HFF-Myc (cell line): ENCODE measurements around the gene KCNAB2.

Source experiments
- DNase-seq: peaks from one replicate; pipeline ENCODE4 v3.0.0-alpha.2; 2011; ENCODE audit warnings: low read depth; ENCODE audit errors: extremely low read depth
- H3K4me3 ChIP-seq: replicated peaks from 2 replicates; pipeline ENCODE4 v1.5.1; 2011; ENCODE audit warnings: low read depth, mild to moderate bottlenecking, control low read depth, low read length
- TF ChIP-seq, protein P1 (sequence below): IDR thresholded peaks from 2 replicates; pipeline ENCODE4 v1.5.1; 2012; ENCODE audit warnings: mild to moderate bottlenecking, low read depth, low read length, control low read depth; ENCODE audit errors: missing control alignments

Gene KCNAB2

DNA sequence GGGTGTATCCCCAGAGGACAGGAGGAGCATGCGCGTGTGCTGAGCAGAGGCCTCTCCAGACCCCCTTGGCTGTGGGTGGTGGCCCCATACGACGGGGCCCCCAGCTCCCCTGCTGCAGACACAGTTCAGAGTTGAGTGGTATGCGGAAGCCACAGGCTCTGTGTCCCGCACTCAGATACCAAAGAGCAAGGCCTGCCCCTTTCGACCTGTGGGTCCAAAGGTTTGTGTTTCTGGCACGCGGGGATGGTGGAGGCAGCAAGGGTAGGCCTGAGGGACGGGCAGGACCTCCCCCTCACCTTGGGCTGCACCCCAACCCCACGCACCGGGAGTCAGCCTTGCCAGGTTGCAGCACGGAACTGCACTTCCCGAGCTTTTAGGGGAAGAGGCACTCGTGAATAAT lies at the start of gene KCNAB2:
Gene KCNAB2 (plus strand): TSS at position 328 of the 400 bp plus-strand sequence. CDS start 5,649 bp downstream, outside the sequence.
- DNase-seq: no peak

DNA sequence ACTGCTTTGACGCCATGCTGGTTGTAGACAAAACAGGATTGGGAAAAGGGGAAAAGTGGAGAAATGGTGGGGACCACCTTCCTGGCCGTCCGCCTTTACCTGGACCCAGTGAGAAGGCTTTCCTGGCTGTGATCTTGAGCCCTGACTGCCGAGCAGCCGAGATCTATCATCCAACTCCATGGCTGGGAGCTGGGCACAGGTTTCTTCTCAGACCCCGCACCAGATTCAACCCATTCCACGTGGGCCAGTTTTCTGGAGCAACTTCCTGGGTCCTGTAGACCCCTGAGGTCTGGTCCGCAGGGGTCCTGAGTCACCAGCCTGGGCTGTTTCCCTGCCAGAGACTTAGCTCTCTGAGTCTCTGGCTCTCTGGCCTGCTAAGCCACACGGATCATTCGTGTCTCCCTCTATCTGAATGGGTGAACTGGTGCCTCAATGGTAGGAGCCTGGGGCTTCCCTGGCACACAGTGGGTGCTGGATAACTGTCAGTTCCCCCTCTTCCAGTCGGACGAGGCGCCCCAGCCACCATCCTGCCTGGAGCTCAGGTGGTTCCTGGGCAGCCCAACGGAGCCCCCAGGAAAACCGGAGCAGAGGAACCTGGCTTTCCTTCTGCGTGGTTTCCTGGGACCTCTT lies 48.9 kb upstream of the KCNAB2 start:
- no peak for DNase-seq
- TF ChIP-seq, protein P1, sequence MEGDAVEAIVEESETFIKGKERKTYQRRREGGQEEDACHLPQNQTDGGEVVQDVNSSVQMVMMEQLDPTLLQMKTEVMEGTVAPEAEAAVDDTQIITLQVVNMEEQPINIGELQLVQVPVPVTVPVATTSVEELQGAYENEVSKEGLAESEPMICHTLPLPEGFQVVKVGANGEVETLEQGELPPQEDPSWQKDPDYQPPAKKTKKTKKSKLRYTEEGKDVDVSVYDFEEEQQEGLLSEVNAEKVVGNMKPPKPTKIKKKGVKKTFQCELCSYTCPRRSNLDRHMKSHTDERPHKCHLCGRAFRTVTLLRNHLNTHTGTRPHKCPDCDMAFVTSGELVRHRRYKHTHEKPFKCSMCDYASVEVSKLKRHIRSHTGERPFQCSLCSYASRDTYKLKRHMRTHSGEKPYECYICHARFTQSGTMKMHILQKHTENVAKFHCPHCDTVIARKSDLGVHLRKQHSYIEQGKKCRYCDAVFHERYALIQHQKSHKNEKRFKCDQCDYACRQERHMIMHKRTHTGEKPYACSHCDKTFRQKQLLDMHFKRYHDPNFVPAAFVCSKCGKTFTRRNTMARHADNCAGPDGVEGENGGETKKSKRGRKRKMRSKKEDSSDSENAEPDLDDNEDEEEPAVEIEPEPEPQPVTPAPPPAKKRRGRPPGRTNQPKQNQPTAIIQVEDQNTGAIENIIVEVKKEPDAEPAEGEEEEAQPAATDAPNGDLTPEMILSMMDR: no peak
- no peak overlapping the region for H3K4me3 ChIP-seq

More for the DNA sequence above, at the start of gene KCNAB2:
- H3K4me3 ChIP-seq: no peak within 1 kb of the TSS
- TF ChIP-seq, protein P1: no peak

DNA sequence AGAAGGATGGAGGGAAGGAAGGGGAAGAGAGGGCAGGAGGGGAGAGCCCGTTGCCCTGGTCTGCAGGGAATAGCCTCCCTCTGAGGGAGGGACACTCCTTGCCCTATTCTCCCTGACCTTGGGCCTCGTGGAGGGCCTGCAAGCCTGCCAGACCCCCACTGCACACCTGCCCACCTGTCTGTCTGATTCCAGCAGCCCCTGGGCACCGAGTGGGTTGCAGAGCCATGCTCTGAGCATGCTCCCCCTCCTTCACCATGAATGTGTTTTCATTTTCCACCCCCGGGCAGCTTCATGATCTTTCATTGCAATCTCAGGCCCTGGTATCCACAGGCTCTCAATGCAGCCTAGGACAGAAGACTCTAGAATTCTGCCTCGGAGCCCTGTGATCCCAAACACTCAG lies 48.4 kb upstream of the KCNAB2 start:
- TF ChIP-seq, protein P1: no peak
- no peak overlapping the region for H3K4me3 ChIP-seq
- no peak for DNase-seq

DNA sequence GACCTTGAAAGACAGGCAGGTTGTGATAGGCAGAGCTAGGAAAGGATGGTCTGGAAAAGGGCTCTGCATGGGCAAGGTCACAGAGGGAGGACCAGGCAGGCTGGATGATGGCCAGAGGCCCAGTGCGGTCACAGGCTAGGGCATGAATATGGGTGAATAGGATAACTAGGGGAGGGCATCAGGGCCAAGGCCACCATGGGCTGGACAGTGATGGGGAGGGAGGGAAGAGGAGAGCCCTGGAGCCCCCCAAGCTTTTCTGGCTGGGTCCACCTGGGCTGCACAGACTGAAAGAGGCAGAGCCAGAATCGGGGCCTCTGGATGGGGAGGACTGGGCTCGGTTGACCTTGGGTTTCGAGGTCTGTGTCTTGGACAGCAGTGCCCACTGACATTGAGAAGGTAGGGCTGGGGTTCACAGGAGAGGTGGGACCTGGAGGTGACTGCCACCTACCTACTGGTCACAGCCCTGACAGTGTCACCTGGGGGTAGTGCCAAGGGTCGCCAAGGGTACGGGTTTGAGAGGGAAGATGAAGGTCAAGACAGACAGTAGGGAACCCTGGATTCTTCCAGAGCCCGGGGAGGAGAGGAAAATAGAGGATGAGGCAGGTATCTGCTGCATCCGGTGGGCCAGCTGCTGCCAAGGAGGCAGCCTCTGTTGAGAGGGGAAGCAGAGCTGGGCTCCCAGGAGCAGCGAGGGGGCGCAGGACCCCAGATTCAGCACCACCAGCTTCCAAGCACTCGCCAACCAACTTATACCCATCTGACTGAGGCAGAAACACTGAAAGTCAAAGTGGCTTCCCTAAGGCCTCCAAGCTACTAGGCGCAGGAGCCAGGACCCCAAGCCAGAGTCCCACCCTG lies 47.4 kb upstream of the KCNAB2 start:
- H3K4me3 ChIP-seq: no peak overlapping the region
- TF ChIP-seq, protein P1: no peak
- no peak for DNase-seq

DNA sequence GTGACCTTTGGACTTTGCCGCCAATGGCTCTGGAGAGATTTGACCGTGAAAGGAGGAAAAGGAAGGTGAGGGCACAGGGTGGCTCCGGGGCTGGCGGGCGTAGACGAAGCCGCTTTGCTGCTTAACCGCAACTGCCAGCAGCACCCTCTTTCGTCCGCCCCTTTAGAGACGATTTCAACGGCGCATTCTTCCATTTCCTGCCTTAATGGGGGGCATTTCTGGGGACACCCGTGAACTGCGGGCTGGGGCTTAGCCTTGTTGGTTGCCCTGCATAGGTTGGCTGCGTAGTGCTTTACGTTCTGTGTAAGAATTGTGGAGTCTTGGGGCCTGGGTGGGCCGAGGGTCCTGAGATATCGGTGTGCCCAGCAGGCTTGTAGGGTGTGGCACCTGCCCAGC lies 46.8 kb upstream of the KCNAB2 start:
- TF ChIP-seq, protein P1: no peak
- no peak overlapping the region for H3K4me3 ChIP-seq
- no peak for DNase-seq

DNA sequence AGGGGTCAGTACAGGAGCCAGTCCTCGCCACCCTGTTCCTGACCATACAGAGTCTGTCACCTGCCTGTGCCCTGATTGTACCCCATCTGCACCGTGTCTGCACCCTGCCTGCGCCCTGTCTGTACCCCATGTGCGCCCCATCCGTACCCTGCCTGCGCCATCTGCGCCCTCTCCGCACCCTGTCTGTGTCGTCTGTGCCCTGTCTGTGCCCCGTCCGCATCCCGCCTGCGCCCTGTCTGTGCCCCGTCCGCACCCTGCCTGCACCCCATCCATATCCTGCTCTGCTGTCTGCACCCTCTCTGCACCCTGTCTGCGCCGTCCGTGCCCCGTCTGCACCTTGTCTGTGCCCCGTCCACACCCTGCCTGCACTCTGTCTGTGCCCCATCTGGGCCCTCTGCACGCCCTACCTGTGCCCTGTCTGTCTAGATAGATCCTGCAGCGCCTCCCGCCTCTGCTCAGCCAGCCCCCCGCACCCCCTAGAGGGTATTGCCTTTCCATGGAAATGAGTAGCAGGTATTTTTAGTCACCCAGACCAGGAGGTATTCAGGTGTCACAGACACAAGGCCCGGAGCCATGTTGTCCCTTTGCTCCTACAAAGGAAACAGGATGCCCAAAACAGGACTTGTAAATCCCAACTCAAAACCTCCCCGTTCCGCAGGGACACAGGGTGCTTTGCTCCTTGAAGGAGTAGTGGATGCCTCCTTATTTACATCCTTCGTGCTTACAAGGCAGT lies 45.8 kb upstream of the KCNAB2 start:
- DNase-seq: no peak
- no peak overlapping the region for H3K4me3 ChIP-seq
- TF ChIP-seq, protein P1: no peak
